ENCODE results near the gene ULBP3. TPM values are rescaled to one million over a fixed set of nuclear protein-coding genes. Genes with fewer than 3 reads are reported as not detected.

Gene ULBP3
- total and polyA plus RNA-seq, 2 donors (not counting 1 experiment from before 2014, with no cell fraction given), result 0.10 to 0.69 TPM

DNA sequence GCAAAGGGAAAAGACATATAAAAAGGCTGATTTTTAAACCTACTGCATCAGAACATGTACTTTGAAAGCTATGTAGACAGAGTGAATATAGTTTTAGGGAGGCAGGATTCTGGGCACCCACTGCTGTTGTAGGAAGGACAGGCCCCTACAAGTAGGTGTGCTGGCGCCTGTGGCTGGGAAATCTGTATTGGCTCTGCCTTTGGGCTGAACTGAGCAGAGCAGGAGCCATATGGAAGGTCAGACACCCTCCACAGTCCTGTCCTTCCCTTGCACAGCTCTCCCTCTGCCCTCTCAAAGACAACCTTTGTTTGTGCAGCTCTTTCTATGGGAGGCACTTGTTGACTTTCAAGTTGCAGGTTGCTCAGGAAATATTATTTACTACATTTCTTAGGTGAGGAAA is 18.4 kb upstream of the ULBP3 start:
- Histone ChIP-seq H2AFZ (ENCODE audit: insufficient read depth, low read depth, low read length, poor library complexity, severe bottlenecking) (no peak overlapping the region), H3K27me3 (replicated peaks in 1 of 4; ENCODE audit: control extremely low read depth in 1 of 4, control insufficient read depth in 3 of 4, insufficient read depth in 4 of 4, low read length in 3 of 4) (peaks cover 0 to 6% (median 1%) of the 10 kb centered on the region in 4 experiments), H3K27ac (ENCODE audit: low read length in 2 of 2) (no peak overlapping the region), H3K4me3 (ENCODE audit: control extremely low read depth in 1 of 5, extremely low read depth in 1 of 5, insufficient read depth in 1 of 5, low read depth in 2 of 5, low read length in 4 of 5) (no peak overlapping the region), H3K79me2 (ENCODE audit: control insufficient read depth, insufficient read depth, low read length) (no peaks in the 10 kb centered on the region), H3K36me3 (replicated peaks in 1 of 2; ENCODE audit: control extremely low read depth in 1 of 2, control insufficient read depth in 1 of 2, extremely low read depth in 1 of 2, insufficient read depth in 2 of 2, low read length in 1 of 2) (no peaks in the 10 kb centered on the region), H4K20me1 (ENCODE audit: control insufficient read depth, insufficient read depth, low read length, poor library complexity, severe bottlenecking) (no peaks in the 10 kb centered on the region), H3K4me1 (ENCODE audit: control insufficient read depth in 2 of 2, insufficient read depth in 2 of 2, low read length in 2 of 2) (no peaks in the 10 kb centered on the region), H3K9me3 (ENCODE audit: control extremely low read depth in 1 of 3, control insufficient read depth in 2 of 3, insufficient read depth in 1 of 3, low read length in 2 of 3) (no peaks in the 10 kb centered on the region), H3K4me2 (replicated peaks; ENCODE audit: low read depth, low read length, poor library complexity, severe bottlenecking) (no peak overlapping the region), H3K9ac (ENCODE audit: low read length) (no peak overlapping the region)
- no peaks in the 10 kb centered on the region for H3K4me1 Mint-ChIP-seq
- no peak for ATAC-seq (ENCODE audit: low read depth)
- peaks cover 23% of the 10 kb centered on the region for H3K27me3 Mint-ChIP-seq
- H3K9me3 Mint-ChIP-seq (ENCODE audit: insufficient read depth), result no peaks in the 10 kb centered on the region
- TF ChIP-seq, protein P1, sequence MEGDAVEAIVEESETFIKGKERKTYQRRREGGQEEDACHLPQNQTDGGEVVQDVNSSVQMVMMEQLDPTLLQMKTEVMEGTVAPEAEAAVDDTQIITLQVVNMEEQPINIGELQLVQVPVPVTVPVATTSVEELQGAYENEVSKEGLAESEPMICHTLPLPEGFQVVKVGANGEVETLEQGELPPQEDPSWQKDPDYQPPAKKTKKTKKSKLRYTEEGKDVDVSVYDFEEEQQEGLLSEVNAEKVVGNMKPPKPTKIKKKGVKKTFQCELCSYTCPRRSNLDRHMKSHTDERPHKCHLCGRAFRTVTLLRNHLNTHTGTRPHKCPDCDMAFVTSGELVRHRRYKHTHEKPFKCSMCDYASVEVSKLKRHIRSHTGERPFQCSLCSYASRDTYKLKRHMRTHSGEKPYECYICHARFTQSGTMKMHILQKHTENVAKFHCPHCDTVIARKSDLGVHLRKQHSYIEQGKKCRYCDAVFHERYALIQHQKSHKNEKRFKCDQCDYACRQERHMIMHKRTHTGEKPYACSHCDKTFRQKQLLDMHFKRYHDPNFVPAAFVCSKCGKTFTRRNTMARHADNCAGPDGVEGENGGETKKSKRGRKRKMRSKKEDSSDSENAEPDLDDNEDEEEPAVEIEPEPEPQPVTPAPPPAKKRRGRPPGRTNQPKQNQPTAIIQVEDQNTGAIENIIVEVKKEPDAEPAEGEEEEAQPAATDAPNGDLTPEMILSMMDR (IDR thresholded peaks at IDR 0.05), result no peak
- TF ChIP-seq EZH2 (IDR thresholded peaks at IDR 0.05; ENCODE audit: borderline replicate concordance, insufficient read depth, low read depth, low read length, poor library complexity, severe bottlenecking), result no peak
- 100% methylated on average over 1 of the region's 1 CpG for WGBS (ENCODE audit: insufficient coverage)
- intact Hi-C loops (cut with micrococcal nuclease), result loop anchor here (10.0 kb wide), 1 partner anchor 97 kb away; no protein-coding TSS in a partner anchor
- H3K27ac Mint-ChIP-seq, result no peak overlapping the region
- no peak overlapping the region for H3K4me3 Mint-ChIP-seq
- DNase-seq, result no peak
- ChIA-PET POLR2A (interaction anchor here (0.5 kb wide), 1 partner anchor 147 kb away, joined by 8 read pairs; no protein-coding TSS in a partner anchor), CTCF (interaction anchor here (0.6 kb wide), 1 partner anchor 16 kb away, joined by 4 read pairs; no protein-coding TSS in a partner anchor)

DNA sequence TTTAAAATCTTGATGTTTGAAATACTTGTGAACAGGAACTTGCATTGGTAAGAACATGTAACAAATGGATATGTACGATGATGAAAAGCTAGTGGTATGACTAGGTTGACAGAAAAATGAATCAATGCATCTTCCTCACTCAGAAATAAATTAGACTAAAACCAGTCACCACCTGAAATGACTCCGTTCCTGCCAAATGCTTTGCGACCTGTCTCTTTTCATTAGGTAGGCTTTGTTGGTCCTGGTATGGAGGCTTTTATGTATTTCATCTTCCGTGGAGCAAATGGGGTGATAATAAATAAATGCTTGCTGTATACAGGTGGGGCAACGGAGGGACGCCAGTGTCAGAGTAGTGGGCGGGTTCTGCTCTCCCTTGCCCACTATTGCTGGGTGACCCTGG is 17.1 kb upstream of the ULBP3 start:
- Histone ChIP-seq H3K4me3 (ENCODE audit: control extremely low read depth in 1 of 5, extremely low read depth in 1 of 5, insufficient read depth in 1 of 5, low read depth in 2 of 5, low read length in 4 of 5) (no peak overlapping the region), H3K79me2 (ENCODE audit: control insufficient read depth, insufficient read depth, low read length) (no peaks in the 10 kb centered on the region), H3K9me3 (ENCODE audit: control extremely low read depth in 1 of 3, control insufficient read depth in 2 of 3, insufficient read depth in 1 of 3, low read length in 2 of 3) (no peaks in the 10 kb centered on the region), H3K27ac (ENCODE audit: low read length in 2 of 2) (no peak overlapping the region), H3K9ac (ENCODE audit: low read length) (no peak overlapping the region), H3K4me1 (ENCODE audit: control insufficient read depth in 2 of 2, insufficient read depth in 2 of 2, low read length in 2 of 2) (no peaks in the 10 kb centered on the region), H2AFZ (ENCODE audit: insufficient read depth, low read depth, low read length, poor library complexity, severe bottlenecking) (no peak overlapping the region), H3K4me2 (replicated peaks; ENCODE audit: low read depth, low read length, poor library complexity, severe bottlenecking) (no peak overlapping the region), H3K36me3 (replicated peaks in 1 of 2; ENCODE audit: control extremely low read depth in 1 of 2, control insufficient read depth in 1 of 2, extremely low read depth in 1 of 2, insufficient read depth in 2 of 2, low read length in 1 of 2) (no peaks in the 10 kb centered on the region), H3K27me3 (replicated peaks in 1 of 4; ENCODE audit: control extremely low read depth in 1 of 4, control insufficient read depth in 3 of 4, insufficient read depth in 4 of 4, low read length in 3 of 4) (peaks cover 0 to 6% (median 1%) of the 10 kb centered on the region in 4 experiments), H4K20me1 (ENCODE audit: control insufficient read depth, insufficient read depth, low read length, poor library complexity, severe bottlenecking) (no peaks in the 10 kb centered on the region)
- ChIA-PET CTCF (interaction anchor here (1.1 to 1.5 kb wide), 2 partner anchors 10 to 12 kb away, joined by 3 to 5 read pairs; no protein-coding TSS in a partner anchor), POLR2A (no interaction called here)
- ATAC-seq (ENCODE audit: low read depth) (no peak), DNase-seq (no peak)
- H3K9me3 Mint-ChIP-seq (ENCODE audit: insufficient read depth), result no peaks in the 10 kb centered on the region
- TF ChIP-seq, protein P1 (IDR thresholded peaks at IDR 0.05), result no peak
- no peak for TF ChIP-seq EZH2 (IDR thresholded peaks at IDR 0.05; ENCODE audit: borderline replicate concordance, insufficient read depth, low read depth, low read length, poor library complexity, severe bottlenecking)
- H3K4me3 Mint-ChIP-seq, result no peak overlapping the region
- no peak overlapping the region for H3K27ac Mint-ChIP-seq
- intact Hi-C loops (cut with micrococcal nuclease), result loop anchor here (10.0 kb wide), 1 partner anchor 99 kb away; no protein-coding TSS in a partner anchor
- no peaks in the 10 kb centered on the region for H3K4me1 Mint-ChIP-seq
- peaks cover 27% of the 10 kb centered on the region for H3K27me3 Mint-ChIP-seq
- 96% methylated on average over 4 of the region's 7 CpGs for WGBS (ENCODE audit: insufficient coverage)
